HepG2 (cell line): ENCODE measurements around the gene MYH9. TPM values are rescaled to one million over a fixed set of nuclear protein-coding genes. Genes with fewer than 3 reads are reported as not detected.

ENCODE experiments used
- FOXP4 ChIP-seq: sonication (generic); formaldehyde crosslinking; IDR thresholded peaks from 2 replicates; pipeline ENCODE4 v1.4.0; 2020; ENCODE audit warnings: missing genetic modification reagents
- HNRNPL ChIP-seq: fragments of 200-400 bp; formaldehyde crosslinking; IDR thresholded peaks from 2 replicates; pipeline ENCODE4 v1.6.1; 2017; ENCODE audit warnings: mild to moderate bottlenecking, low read depth, low read length
- KDM5A ChIP-seq: fragments of 200-600 bp; sonication (generic); IDR thresholded peaks from 2 replicates; pipeline ENCODE4 v1.7.0; 2018; ENCODE audit warnings: antibody characterized with exemption, mild to moderate bottlenecking, low read length, borderline replicate concordance
- NFIC ChIP-seq: IDR thresholded peaks from 2 replicates; pipeline ENCODE4 v1.6.1; 2012; ENCODE audit warnings: mild to moderate bottlenecking, low read length, inconsistent platforms
- RXRB ChIP-seq: IDR thresholded peaks from 2 replicates; pipeline ENCODE4 v1.6.1; 2016; ENCODE audit warnings: borderline replicate concordance, missing genetic modification reagents, missing compliant biosample characterization
- TBX2 ChIP-seq: sonication (generic); formaldehyde crosslinking; IDR thresholded peaks from 2 replicates; pipeline ENCODE4 v1.5.0; 2020; ENCODE audit warnings: missing genetic modification reagents, mild to moderate bottlenecking, borderline replicate concordance
- ZBTB40 ChIP-seq, 2 experiments: fragments of 450-650 bp in 1 of 2; sonication (generic) in 1 of 2; formaldehyde crosslinking in 1 of 2; IDR thresholded peaks; 2 replicates each; pipeline versions ENCODE4 v1.6.1 to v1.8.0; 2016 to 2022; ENCODE audit warnings: antibody characterized with exemption in 1 of 2, mild to moderate bottlenecking in 1 of 2, missing genetic modification reagents in 1 of 2
- ZNF782 ChIP-seq: sonication (generic); formaldehyde crosslinking; IDR thresholded peaks from 2 replicates; pipeline ENCODE4 v1.4.0; 2020; ENCODE audit warnings: missing genetic modification reagents, mild to moderate bottlenecking, borderline replicate concordance
- polyA plus RNA-seq, 8 experiments: library from polyadenylated mRNA; depleted of rRNA in 3 of 8; stranded (reverse) in 7 of 8; unstranded in 1 of 8; fragments of >200 nt; fragmentation: Illumina TruSeq in 4 of 8; extraction: Trizol in 4 of 8; gene quantifications; 2 replicates each; pipeline versions ENCODE4 v1.2.1 to v1.2.3, GENCODE V29; 2011 to 2016; ENCODE audit warnings: low read depth in 4 of 8, missing spikeins in 1 of 8, mixed read lengths in 1 of 8; ENCODE audit not compliant: insufficient read depth in 1 of 8
- total RNA-seq, 5 experiments: library from RNA; depleted of rRNA; stranded (reverse); fragments of >200 nt; fragmentation: Illumina TruSeq; extraction: Trizol; gene quantifications; 2 replicates each; pipeline ENCODE4 v1.2.3, GENCODE V29; 2016; ENCODE audit warnings: low read depth in 1 of 5
- TF ChIP-seq, protein P1 (sequence below): sonication (generic); formaldehyde crosslinking; IDR thresholded peaks from 2 replicates; pipeline ENCODE4 v1.4.0; 2020; ENCODE audit warnings: mild to moderate bottlenecking, missing genetic modification reagents

MYH9 gene
- total and polyA plus RNA-seq, 2 of the 13 experiments (the other 11 are each of a cell fraction or from before 2014, with no cell fraction given): 50.7 to 98.5 TPM

GRCh38 chr22:36341640-36342041 is 46.1 kb downstream of the MYH9 start (continued):
- TF ChIP-seq ZBTB40 (IDR thresholded peaks at IDR 0.05) (no peak), ZBTB40 (CRISPR knock-in tag; IDR thresholded peaks at IDR 0.05) (no peak), ZNF782 (CRISPR knock-in tag) (no peak), FOXP4 (CRISPR knock-in tag) (peak; percentile 67; the same call in 1 of the 2 replicates), HNRNPL (no peak), TBX2 (peak; percentile 59; the same call in 1 of the 2 replicates), KDM5A (no peak), RXRB (CRISPR knock-in tag) (peak; percentile 43; the same call in 1 of the 2 replicates), NFIC (no peak)
- TF ChIP-seq, protein P1, sequence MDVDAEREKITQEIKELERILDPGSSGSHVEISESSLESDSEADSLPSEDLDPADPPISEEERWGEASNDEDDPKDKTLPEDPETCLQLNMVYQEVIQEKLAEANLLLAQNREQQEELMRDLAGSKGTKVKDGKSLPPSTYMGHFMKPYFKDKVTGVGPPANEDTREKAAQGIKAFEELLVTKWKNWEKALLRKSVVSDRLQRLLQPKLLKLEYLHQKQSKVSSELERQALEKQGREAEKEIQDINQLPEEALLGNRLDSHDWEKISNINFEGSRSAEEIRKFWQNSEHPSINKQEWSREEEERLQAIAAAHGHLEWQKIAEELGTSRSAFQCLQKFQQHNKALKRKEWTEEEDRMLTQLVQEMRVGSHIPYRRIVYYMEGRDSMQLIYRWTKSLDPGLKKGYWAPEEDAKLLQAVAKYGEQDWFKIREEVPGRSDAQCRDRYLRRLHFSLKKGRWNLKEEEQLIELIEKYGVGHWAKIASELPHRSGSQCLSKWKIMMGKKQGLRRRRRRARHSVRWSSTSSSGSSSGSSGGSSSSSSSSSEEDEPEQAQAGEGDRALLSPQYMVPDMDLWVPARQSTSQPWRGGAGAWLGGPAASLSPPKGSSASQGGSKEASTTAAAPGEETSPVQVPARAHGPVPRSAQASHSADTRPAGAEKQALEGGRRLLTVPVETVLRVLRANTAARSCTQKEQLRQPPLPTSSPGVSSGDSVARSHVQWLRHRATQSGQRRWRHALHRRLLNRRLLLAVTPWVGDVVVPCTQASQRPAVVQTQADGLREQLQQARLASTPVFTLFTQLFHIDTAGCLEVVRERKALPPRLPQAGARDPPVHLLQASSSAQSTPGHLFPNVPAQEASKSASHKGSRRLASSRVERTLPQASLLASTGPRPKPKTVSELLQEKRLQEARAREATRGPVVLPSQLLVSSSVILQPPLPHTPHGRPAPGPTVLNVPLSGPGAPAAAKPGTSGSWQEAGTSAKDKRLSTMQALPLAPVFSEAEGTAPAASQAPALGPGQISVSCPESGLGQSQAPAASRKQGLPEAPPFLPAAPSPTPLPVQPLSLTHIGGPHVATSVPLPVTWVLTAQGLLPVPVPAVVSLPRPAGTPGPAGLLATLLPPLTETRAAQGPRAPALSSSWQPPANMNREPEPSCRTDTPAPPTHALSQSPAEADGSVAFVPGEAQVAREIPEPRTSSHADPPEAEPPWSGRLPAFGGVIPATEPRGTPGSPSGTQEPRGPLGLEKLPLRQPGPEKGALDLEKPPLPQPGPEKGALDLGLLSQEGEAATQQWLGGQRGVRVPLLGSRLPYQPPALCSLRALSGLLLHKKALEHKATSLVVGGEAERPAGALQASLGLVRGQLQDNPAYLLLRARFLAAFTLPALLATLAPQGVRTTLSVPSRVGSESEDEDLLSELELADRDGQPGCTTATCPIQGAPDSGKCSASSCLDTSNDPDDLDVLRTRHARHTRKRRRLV (CRISPR knock-in tag): no peak
